Mesenteric fat pad (tissue), 1 donor: ENCODE measurements around the gene GSTO2. TPM values are rescaled to one million over a fixed set of nuclear protein-coding genes. Genes with fewer than 3 reads are reported as not detected.

Experiments
- DNase-seq: peaks from one replicate; pipeline ENCODE4 v3.0.0-alpha.2; 2020; ENCODE audit warnings: low spot score
- total RNA-seq: library from RNA; stranded (reverse); fragmentation: NEBNext Ultra II Directional; extraction: Animal tissue kit (Norgen Biotek cat#: 25700); gene quantifications from one replicate; pipeline ENCODE4 v1.2.1, GENCODE V29; 2021
- donor health status: DM: yes; HTN: yes; CAD: no.

The GSTO2 gene
- total RNA-seq, 1 donor from 2014 or later, result 0.45 TPM

DNA sequence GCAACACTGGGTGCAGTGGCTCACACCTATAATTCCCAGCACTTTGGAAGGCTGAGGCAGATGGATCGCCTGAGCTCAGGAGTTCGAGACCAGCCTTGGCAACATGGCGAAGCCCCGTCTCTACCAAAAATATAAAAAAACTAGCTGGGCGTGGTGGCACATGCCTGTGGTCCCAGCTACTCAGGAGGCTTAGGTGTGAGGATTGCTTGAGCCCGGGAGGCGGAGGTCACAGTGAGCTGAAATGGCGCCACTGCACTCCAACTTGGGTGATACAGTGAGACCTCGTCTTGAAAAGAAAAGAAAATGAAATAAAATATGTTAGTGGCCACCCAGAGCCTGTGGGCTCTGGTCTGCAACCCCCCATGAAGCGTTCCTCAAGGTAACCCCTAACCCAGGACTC is 55.9 kb downstream of the GSTO2 start:
- peak; percentile 51 for DNase-seq

DNA sequence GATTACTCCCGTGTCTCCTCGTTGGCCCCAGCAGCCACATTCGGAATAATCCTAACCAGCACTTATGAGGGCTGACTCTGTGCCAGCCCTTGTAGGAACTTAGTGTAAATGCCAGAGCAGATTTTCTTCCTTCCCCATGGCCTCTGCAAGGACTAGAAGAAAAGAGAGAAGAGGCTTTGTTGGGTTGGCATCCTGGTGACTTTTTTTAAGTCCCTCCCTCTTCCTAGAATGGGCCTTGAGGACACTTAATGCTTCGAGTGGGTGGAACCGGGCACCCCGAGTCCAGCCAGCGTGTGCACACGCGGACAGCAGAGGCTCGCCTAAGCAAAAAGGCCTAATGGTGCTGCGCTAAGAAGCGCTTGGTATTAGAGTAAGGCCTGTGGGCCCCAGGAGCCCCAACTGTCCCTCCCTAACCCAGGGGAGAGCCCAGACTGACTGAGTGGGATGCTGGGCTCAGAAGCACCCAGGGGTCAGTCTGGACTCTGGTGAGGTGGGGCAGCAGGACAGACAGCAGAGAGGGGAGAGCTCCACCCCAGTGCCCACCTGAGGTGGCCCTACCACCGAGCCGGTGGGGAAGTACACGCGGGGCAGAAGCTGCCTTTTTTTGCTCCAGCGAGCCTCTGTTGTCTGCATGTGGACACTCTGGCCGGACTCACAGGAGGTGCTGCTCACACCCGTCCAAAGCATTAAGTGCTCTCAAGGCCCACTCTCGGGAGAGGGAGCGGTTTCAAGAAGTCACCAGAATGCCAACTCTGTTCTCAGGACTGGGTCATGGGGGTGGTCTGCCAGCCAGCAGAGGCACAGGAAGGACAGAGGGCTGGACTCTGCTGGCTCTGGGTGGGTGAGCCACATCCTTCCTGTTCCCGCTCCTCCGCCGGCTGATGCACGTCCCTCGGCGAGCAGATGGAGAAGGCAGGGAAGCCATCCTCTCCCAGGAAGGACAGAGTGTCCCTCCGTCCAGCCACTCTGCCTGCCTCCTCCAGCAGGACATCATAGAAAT is 56.8 kb downstream of the GSTO2 start:
- DNase-seq, result peak; percentile 82

GRCh38 chr10:104326991-104327610 is 58.1 kb downstream of the GSTO2 start:
- peak; percentile 85 for DNase-seq

DNA sequence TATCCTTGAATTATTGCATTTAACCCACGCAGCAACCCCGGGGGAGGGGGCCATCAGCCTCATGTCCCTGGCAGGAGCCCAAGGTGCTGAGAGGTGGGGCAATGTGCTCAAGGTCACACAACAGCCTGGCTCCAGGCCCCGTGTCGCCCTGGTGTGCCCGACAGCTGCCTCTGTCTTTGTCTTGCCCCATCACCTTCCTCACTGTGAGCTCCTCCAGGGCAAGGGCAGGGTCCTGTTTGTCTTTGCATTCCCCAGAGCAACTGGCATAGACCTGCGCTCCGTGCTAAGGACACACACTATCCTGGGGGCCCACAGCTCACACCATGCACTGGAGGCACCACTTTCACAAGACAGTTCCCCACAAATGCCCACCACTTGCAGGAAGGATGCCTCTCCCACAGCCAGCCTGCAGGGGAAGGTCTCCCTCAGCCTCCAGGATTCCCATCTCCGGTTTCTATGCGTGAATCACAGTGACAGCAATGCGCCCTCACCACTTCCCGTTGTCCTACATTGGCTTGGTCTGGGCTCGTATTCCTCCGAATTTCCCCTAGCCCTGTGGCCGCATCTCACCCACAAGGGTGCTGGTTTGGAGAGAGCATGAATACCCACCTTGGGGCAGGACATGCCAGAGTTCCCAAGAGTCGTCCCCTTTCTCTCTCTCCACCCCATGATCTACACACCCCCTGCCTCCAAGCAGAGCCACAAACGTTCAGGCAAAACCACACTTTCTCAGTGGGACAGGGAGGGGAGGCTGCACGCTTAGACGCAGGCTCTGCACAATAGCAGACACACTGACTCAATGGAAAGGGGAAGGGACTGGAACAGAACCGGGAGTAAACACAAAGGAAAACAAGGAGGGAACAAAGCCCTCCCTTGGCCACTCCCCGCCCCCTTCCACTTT is 59.0 kb downstream of the GSTO2 start:
- DNase-seq, result peak; percentile 84

GRCh38 chr10:104328646-104328895 is 59.6 kb downstream of the GSTO2 start:
- DNase-seq, result no peak

DNA sequence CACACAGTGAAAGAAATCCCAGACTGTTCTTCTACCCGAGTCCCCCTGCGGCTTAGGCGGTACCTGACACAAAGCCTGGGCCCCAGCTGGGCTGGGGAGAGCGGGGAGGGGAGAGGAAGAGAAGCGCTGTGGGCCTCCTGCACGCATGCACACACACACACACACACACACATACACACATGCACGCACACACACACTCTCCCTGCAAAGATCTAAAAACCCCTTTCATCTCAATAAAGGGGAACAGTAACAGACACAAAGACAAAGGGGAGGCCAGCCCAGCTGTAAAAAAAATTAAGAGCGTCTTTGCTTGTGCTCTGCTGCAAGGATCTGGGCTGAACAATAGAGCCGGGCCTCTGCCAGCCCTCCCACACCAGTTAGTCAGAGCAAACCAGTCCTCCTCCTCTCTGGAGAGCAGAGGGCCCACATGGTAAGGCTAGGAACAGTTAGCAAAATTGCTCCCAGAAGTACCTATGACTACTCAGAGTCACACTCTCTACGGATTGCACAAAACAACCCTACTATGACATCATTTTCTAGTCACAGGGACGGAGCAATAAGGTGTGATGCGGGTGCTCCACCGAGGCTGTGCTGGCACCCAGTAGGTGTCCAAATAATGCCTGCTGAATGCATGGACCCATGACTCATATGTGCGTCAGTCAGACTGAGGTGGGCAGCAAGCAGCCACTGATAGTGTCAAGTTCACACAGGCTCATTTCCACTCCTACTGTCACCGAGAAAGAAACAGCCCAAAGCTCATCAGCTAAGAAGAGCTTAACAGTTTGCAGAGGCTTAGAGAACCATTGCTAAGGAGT is 60.1 kb downstream of the GSTO2 start:
- DNase-seq, result peak; percentile 87

GRCh38 chr10:104329735-104330134 is 60.8 kb downstream of the GSTO2 start:
- DNase-seq, result peak; percentile 72

- DNase-seq, result peak; percentile 74
These were observed 61.5 kb downstream of the GSTO2 start for GRCh38 chr10:104330168-104331110.

DNA sequence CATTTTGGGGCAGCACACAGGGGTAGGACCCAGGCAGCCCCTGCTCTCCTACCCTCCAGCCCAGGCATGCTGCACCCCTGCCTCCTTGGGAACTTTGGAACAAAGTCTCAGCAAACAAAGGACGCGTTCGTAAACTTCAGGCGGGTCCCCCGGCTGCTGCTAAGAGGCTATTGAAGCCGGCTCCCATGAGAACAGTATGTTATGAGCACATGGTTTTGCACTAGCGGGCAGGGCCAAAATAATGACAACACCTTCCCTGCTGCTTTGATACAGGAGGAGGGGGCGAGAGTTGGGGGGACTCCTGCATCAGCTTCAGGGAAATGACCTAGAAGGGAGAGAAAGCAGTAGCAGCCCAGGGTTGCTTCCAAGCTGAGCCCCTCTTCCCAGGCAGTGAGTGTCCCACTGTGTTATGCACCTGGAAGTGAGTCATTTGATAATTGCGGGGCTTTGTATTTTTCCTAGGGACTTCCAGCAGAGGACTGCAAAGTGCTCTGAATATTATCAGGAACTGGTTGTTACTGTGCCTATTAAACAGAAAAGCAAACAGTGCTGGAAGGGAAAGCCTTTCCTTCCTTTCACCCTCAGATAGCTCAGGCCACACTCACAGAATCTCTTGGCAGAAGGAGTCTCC is 62.3 kb downstream of the GSTO2 start:
- DNase-seq, result peak; percentile 80

- DNase-seq, result peak; percentile 18
These were observed 63.5 kb downstream of the GSTO2 start for GRCh38 chr10:104332243-104333031.

DNA sequence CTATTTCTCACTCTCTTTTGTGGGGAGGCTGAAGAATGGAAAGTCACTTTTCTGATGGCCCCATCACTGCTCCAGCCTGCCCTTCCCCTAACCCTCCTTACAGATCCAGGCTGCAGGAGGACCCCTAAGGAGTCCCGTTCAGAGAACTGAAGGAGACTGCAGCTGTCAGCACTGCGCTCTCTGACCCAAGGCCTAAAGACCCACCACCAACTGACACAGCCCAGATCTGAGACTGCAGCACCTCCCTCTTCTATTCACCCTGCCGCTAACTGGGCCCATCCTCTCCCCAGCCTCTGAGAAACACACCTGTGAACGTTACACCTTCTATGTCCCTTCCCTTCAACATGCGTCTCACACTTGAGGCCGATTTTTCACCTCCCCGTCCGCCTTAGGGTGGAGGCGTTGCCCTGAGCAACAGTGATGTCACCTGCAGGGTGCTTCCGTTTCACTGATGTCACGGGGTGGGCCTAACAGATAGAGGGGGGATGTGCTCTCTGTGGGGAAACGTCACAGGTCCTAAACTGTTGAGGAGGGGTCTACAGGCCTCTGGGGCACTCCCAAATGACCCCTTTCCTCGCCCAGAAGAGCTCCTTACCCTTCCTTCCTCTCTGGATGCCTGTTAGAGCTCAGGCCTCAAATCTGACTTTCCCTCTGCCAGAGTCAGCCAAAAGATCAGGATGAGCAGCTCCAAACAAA is 64.2 kb downstream of the GSTO2 start:
- DNase-seq, result peak; percentile 45

DNA sequence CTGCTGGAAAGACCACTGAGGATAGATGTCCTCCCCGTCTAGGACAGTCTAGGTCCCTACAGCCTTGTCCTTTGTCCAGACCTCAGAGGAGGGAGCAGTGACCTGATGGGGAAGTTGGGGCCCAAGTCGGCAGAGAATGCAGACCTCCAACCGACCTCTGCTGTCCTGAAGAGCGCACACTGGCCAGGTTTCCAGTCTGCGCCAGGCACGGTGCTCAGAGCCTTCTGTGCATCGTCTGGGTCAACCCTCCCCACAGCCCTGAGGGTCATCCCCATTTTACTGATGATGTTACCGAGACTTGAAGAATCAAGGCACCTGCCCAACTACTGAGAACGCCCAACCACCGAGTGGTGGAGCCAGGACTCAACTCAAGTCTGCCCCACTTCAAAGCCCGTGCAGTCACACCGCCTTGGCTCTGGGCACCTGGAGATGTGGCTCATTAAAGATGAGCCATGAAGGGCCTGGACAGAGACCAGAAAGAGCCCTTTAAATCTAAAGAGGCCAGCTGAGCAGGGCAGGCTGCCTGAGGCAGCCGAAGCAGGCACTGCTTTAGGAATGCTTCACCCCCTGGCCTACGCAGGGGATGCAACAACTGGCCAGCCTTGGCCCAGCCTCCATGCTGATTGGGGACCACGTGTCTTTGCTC is 64.9 kb downstream of the GSTO2 start:
- peak; percentile 59 for DNase-seq

DNA sequence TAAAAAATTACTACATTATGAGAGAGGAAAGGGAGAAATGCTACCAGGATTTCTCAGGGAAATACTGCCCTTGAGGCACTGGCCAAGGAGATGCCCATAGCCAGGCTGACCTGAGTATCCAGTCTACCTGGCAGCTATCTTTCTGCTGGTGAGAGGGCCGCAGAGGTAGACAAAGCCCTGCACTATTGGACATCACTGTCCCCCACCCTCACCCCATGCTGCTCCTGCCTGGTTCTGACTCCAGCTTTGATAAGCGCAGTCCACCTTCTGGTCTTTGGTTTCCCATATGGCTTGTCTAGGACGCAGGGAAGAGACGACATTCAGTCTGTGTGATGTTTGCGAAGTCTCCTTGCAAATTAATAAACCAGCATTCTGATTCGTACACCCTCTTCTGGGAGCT is 65.6 kb downstream of the GSTO2 start:
- DNase-seq, result peak; percentile 39

DNA sequence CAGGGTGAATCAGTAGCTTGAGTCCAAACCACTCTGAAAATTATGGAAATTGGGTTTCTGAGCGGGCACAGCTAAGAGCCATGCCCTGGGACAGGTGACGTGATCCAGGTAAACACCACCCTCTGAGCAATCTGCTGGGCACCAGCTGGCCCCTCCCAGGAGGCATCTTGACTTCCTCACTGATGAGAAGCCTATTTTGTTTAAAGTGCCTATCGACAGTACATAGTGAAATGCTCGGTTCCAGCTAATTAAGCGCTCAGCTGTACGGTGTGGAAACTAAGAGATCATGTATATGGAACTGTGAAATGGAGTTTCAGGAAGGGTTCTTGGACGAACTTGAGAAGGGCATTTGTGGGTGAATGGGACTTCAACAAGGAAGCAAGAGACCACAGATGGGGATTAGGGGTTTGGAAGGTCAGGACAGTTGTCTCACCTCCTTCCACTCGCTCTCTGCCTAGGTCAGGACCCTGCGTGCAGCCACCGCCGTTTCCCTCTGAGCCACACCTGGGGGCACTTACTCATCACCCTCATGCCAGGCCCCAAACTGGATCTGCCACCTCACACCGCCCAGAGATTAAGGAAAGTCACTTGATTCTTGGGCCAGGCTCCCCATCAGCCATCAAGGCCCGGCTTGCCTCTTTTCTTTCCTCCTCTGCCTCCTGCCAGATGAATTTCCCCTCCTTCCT is 66.1 kb downstream of the GSTO2 start:
- DNase-seq, result peak; percentile 55

DNA sequence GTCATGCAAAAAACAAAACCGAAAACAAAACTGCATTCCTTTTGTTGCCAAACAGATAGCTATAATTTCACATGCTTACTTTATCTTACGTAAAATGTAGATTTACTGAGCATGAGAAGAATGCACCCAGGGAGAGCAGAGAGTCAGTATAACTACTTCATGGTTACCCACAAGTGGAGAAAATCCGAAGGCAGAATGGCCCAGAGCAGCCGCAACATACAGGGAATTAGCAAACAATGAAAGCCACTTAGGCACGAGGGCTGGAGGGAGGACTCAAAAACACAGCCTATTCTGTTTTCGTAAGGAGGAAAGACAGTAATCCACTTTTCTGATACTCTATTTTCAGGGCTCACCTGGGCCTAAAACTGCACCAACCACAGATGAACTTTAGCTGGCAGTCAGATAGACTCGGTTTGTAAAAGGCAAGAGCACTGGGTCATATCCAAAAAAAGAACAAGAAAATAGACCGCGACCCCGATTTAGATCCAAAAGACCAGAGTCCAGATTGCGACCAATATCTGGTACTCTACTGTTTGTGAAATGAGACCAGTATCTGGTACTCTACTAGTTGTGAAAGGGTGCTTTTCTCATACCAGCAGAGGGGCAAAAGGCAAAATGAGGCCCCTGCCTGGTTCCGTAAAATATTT is 68.0 kb downstream of the GSTO2 start:
- no peak for DNase-seq

DNA sequence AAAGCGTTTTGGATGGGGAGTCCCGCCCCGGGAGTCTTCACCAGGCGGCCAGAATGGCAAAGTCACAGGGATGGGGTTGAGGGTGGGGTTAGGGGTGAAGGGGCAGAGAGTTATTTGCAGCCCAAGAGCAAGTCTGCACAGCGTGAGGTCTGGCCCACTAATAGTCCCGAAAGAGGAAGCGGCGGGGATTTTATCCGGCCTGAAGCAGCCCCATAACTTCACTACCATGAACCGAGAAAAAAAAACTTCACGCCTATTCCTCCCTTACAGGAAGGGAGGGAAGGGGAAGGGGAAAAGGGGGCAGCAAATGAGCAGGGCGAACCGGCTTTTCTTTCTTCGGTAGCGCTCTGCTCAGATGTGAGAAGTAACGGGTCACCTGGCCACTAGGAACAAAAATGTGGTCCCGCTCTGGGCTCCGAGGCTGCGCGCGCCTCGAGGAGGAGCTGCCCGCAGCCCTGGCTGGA is 68.6 kb downstream of the GSTO2 start:
- no peak for DNase-seq
